Endothelial cell of umbilical vein (primary cell): ENCODE measurements around the gene TUBGCP3.

Experiments
- EZH2 ChIP-seq: IDR thresholded peaks from 2 replicates; pipeline ENCODE4 v1.6.1; 2012; ENCODE audit warnings: borderline replicate concordance, low read depth, mild to moderate bottlenecking, moderate library complexity, low read length, inconsistent platforms; ENCODE audit not compliant: severe bottlenecking
- FOS ChIP-seq: IDR thresholded peaks from 2 replicates; pipeline ENCODE4 v1.6.1; 2011; ENCODE audit warnings: mild to moderate bottlenecking, low read length, moderate library complexity, borderline replicate concordance; ENCODE audit not compliant: insufficient read depth
- GATA2 ChIP-seq: IDR thresholded peaks from 2 replicates; pipeline ENCODE4 v1.7.0; 2011; ENCODE audit warnings: low read depth, mild to moderate bottlenecking, moderate library complexity, mixed read lengths, low read length; ENCODE audit not compliant: insufficient read length, insufficient read depth
- JUN ChIP-seq: IDR thresholded peaks from 2 replicates; pipeline ENCODE4 v1.6.1; 2011; ENCODE audit warnings: borderline replicate concordance, low read depth; ENCODE audit not compliant: insufficient read length, insufficient read depth
- POLR2A ChIP-seq: IDR thresholded peaks from 2 replicates; pipeline ENCODE4 v1.6.1; 2012; ENCODE audit warnings: low read depth, mild to moderate bottlenecking, control low read depth, low read length
- POLR2AphosphoS5 ChIP-seq: IDR thresholded peaks from 2 replicates; pipeline ENCODE4 v1.6.1; 2012; ENCODE audit warnings: low read depth, mild to moderate bottlenecking, control low read depth, low read length, moderate library complexity; ENCODE audit not compliant: insufficient read depth
- TF ChIP-seq, protein P1 (sequence below), 2 donors: IDR thresholded peaks; 1 replicate in 1 of 2; 2 replicates in 1 of 2; pipeline ENCODE4 v1.5.1; 2011; ENCODE audit warnings: low read length in 2 of 2, mild to moderate bottlenecking in 2 of 2, moderate library complexity in 2 of 2, control low read depth in 1 of 2, inconsistent platforms in 1 of 2, low read depth in 1 of 2; ENCODE audit not compliant: insufficient read depth in 1 of 2; ENCODE audit errors: extremely low read depth in 1 of 2
- TF ChIP-seq, protein P2 (sequence below): IDR thresholded peaks from 2 replicates; pipeline ENCODE4 v1.6.1; 2011; ENCODE audit not compliant: insufficient read depth, insufficient read length

DNA sequence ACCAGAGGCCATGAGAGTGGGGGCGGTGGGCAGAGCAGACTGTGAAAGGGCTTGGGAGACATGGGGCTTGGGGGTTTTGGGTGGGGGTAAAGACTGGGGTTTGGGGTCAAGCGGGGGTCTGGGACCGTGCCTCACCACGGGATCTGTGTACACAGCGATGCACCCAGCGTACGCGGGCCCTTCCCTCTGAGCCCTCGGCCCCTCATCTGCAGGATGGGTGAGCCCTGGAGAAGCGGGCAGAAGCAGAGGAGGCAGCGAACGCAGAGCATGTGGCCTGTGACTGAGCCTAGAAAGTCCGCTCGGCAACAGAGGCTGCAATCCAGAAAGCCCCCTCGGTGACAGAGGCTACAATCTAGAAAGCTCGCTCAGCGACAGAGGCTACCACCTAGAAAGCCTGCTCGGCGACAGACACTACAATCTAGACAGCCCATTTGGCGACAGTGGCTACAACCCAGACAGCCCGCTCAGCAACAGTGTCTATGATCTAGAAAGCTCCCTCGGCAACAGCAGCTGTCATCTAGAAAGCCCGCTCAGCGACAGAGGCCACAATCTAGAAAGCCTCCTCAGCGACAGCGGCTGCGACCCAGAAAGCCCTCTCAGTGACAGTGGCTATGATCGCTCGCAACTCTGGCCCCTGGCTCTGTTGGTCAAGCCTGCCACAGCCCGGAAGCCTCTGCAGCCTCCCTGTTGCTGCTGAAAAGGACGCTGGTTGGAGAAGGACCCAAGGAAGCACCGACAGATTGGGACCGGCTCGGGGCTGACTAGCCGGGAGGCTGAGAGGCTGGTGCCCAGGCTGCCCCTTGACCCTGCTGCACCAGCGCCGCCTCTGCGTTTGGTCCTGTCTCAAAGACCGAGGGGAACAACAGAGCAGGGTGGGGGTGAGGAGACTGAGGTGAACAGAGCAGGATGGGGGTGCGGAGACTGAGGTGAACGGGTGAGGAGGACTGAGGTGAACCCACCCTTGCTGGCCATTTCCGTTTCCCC, 143.2 kb downstream of the TUBGCP3 start:
- TF ChIP-seq, protein P1, sequence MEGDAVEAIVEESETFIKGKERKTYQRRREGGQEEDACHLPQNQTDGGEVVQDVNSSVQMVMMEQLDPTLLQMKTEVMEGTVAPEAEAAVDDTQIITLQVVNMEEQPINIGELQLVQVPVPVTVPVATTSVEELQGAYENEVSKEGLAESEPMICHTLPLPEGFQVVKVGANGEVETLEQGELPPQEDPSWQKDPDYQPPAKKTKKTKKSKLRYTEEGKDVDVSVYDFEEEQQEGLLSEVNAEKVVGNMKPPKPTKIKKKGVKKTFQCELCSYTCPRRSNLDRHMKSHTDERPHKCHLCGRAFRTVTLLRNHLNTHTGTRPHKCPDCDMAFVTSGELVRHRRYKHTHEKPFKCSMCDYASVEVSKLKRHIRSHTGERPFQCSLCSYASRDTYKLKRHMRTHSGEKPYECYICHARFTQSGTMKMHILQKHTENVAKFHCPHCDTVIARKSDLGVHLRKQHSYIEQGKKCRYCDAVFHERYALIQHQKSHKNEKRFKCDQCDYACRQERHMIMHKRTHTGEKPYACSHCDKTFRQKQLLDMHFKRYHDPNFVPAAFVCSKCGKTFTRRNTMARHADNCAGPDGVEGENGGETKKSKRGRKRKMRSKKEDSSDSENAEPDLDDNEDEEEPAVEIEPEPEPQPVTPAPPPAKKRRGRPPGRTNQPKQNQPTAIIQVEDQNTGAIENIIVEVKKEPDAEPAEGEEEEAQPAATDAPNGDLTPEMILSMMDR (IDR thresholded peaks at IDR 0.05; ENCODE audit: extremely low read depth in 1 of 2, insufficient read depth in 1 of 2, low read depth in 1 of 2, low read length in 2 of 2) = no peak
- TF ChIP-seq POLR2AphosphoS5 = no peak
- no peak for TF ChIP-seq JUN
- TF ChIP-seq POLR2A = no peak
- TF ChIP-seq, protein P2, sequence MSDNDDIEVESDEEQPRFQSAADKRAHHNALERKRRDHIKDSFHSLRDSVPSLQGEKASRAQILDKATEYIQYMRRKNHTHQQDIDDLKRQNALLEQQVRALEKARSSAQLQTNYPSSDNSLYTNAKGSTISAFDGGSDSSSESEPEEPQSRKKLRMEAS = no peak
- TF ChIP-seq FOS = no peak
- no peak for TF ChIP-seq GATA2
- TF ChIP-seq EZH2 = no peak
